GM06990 (cell line): ENCODE data around the gene FMN1.

Source experiments
- DNase-seq: peaks from one replicate; pipeline ENCODE4 v3.0.0-alpha.2; 2011; ENCODE audit not compliant: insufficient read length; ENCODE audit errors: extremely low read depth
- H3K27me3 ChIP-seq: replicated peaks from 2 replicates; pipeline ENCODE4 v1.6.0; 2011; ENCODE audit warnings: low read length; ENCODE audit not compliant: control insufficient read depth, insufficient read depth
- H3K36me3 ChIP-seq: 2 replicates; pipeline ENCODE4 v1.5.1; 2011; ENCODE audit warnings: low read length; ENCODE audit not compliant: control insufficient read depth, insufficient read depth
- H3K4me3 ChIP-seq: replicated peaks from 2 replicates; pipeline ENCODE4 v1.5.1; 2011; ENCODE audit warnings: low read depth, mild to moderate bottlenecking, control low read depth, low read length
- CTCF ChIP-seq: IDR thresholded peaks from 2 replicates; pipeline ENCODE4 v1.5.1; 2011; ENCODE audit warnings: low read length, control low read depth, mild to moderate bottlenecking, inconsistent platforms; ENCODE audit not compliant: insufficient read depth, poor library complexity, severe bottlenecking

The FMN1 gene

DNA sequence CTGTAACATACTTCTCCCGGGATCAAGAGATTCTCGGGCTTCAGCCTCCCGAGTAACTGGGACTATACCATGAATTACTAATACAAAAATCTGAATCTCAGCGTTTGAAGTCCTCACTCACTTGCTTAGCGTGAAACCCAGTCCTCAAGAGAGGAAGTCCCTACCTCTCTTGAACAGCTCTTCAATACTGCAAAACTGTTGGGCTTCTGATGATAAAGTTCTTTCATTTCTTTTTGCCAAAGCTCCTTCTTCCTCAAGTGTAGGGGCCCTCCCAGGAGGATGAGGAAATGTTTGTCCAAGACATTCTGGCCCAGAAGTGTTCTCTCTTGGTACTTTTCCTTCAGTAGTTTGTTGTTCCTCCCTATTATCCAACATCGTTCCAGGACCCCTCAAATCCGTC, 48.5 kb downstream of the FMN1 start:
- DNase-seq, result no peak
- Histone ChIP-seq H3K4me3 (no peak overlapping the region), H3K27me3 (peaks cover 4% of the 10 kb centered on the region), H3K36me3 (no peaks in the 10 kb centered on the region)
- no peak for TF ChIP-seq CTCF

DNA sequence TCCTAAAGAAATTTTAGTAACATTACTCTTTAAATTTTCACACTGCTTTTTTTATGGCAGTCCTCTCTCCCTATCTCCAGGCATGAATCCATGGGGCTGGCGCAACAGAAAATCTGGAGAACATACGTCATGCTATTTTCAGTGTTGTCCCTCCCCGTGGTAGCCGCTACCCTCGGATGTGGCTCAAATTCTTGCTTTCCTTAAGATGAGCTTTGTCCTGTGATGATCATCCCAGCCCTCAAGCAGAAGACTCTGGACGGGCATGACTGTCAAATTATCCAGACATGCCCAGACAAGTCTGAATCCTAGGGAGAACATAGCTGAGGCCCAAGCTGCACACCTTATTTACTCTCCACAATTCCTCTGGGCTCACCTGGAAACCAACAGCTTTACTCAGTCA, 49.1 kb downstream of the FMN1 start:
- Histone ChIP-seq H3K27me3 (peaks cover 3% of the 10 kb centered on the region), H3K4me3 (no peak overlapping the region), H3K36me3 (no peaks in the 10 kb centered on the region)
- TF ChIP-seq CTCF, result no peak
- DNase-seq, result no peak

DNA sequence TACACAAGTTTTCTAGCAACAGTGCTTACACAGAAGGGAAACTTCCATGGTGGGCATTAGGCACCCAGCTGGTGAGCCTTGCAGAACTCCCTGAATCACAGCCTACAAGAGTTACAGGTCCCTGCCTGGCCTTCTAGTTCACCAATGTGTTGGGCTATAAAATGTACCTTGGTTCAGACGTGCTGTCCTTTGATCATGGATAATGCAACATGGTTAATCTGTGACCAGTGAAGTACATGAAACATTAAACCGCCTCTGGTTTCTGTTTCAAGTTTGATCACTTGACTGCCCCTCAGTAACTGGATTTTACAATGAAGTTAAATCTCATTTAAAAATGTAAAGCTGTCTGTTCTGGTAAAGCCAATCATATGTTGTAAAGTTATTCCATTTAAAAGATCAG, 51.8 kb downstream of the FMN1 start:
- Histone ChIP-seq H3K36me3 (no peaks in the 10 kb centered on the region), H3K4me3 (no peak overlapping the region), H3K27me3 (no peaks in the 10 kb centered on the region)
- no peak for DNase-seq
- TF ChIP-seq CTCF, result no peak

GRCh38 chr15:33138000-33138399, 56.5 kb downstream of the FMN1 start:
- TF ChIP-seq CTCF, result no peak
- peaks cover under 1% of the 10 kb centered on the region; the same call in 1 of the 2 replicates for H3K27me3 ChIP-seq
- H3K36me3 ChIP-seq, result no peaks in the 10 kb centered on the region
- H3K4me3 ChIP-seq, result no peak overlapping the region
- DNase-seq, result no peak

GRCh38 chr15:33137101-33137500, 57.4 kb downstream of the FMN1 start:
- no peak for TF ChIP-seq CTCF

GRCh38 chr15:33136353-33136752, 58.2 kb downstream of the FMN1 start:
- Histone ChIP-seq H3K27me3 (peaks cover 2% of the 10 kb centered on the region; the same call in 1 of the 2 replicates), H3K4me3 (no peak overlapping the region), H3K36me3 (no peaks in the 10 kb centered on the region)
- DNase-seq, result no peak
- TF ChIP-seq CTCF, result no peak

More at GRCh38 chr15:33137101-33137500, 57.4 kb downstream of the FMN1 start:
- H3K36me3 ChIP-seq, result no peaks in the 10 kb centered on the region
- DNase-seq, result no peak
- H3K27me3 ChIP-seq, result peaks cover 2% of the 10 kb centered on the region; the same call in 1 of the 2 replicates
- no peak overlapping the region for H3K4me3 ChIP-seq
